HAP-1 (cell line): ENCODE results near the gene HRCT1.

Source experiments
- DNase-seq, 2 experiments: peaks; one replicate each; pipeline ENCODE4 v3.0.0-alpha.2; 2016 to 2020; ENCODE audit warnings: low spot score in 2 of 2
- H3K27me3 ChIP-seq: fragments of 250-450 bp; sonication (Bioruptor Pico); 2 replicates; pipeline ENCODE4 v1.5.1; 2020; ENCODE audit warnings: low read depth, mild to moderate bottlenecking, moderate library complexity
- H3K36me3 ChIP-seq: fragments of 250-450 bp; sonication (Bioruptor Pico); replicated peaks from 2 replicates; pipeline ENCODE4 v1.5.1; 2020; ENCODE audit warnings: mild to moderate bottlenecking
- H3K4me1 ChIP-seq: fragments of 250-450 bp; sonication (Bioruptor Pico); 2 replicates; pipeline ENCODE4 v1.5.1; 2020; ENCODE audit warnings: mild to moderate bottlenecking
- H3K4me3 ChIP-seq: fragments of 250-450 bp; sonication (Bioruptor Pico); 2 replicates; pipeline ENCODE4 v1.5.1; 2020; ENCODE audit warnings: mild to moderate bottlenecking, moderate library complexity
- H3K9me3 ChIP-seq: fragments of 250-450 bp; sonication (Bioruptor Pico); 2 replicates; pipeline ENCODE4 v1.5.1; 2020; ENCODE audit warnings: mild to moderate bottlenecking, moderate library complexity
- in situ Hi-C: fragments of 300-500 bp; cut with MboI; formaldehyde crosslinking; loops from 3 replicates; pipeline ENCODE4 v1.14.3; 2020; ENCODE audit warnings: low sequenced_read_pairs, inconsistent platforms, mixed read lengths

Gene HRCT1

DNA sequence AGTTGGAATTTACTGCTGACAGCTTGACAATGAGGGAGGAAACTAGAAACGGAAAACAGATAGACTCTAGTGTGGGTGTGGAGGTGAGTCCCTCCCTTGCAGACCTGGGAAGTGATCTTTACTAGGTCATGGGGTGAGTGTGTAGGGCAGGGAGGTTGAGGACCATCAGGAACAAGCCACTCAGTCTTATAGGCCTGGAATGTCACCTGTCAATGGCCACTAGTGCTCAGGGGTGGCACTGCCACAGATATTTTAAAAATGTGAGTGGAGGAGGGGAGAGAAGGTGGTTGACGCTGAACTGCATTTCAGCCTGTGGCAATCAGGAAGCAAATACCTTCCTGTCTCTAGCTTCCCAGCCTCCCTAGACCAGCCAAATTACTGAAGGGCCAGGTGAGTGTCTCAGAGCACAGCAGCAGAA is 42.9 kb downstream of the HRCT1 start:
- no peak for DNase-seq
- H3K36me3 ChIP-seq, result no peaks in the 10 kb centered on the region
- no peak overlapping the region for H3K4me3 ChIP-seq
- peaks cover 2% of the 10 kb centered on the region; the same call in 1 of the 2 replicates for H3K4me1 ChIP-seq
- peaks cover 22% of the 10 kb centered on the region for H3K27me3 ChIP-seq
- H3K9me3 ChIP-seq, result no peaks in the 10 kb centered on the region
- in situ Hi-C loops, result loop anchor here (5.0 kb wide), 1 partner anchor 42 kb away; the partner anchor contains the start of genes HRCT1 and SPAAR

DNA sequence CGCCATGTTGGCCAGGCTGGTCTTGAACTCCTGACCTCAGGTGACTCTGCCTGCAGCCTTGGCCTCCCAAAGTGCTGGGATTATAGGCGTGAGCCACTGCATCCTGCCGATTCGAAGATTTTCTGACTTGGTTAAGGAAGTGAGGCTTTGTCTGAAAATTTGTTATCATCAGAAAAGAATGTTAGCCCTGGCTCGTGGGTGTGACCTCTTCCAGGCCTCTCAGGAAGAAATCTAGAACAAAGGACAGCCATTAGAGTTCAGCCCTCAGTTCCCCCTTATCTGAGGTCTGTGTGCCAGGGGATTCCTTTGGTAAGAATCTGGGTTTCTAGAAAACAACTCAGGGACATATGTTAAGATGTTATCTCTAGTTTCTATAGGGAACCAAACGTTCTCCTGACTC is 45.7 kb downstream of the HRCT1 start:
- in situ Hi-C loops, result no loop called here
- Histone ChIP-seq H3K27me3 (peaks cover 27% of the 10 kb centered on the region), H3K36me3 (no peaks in the 10 kb centered on the region), H3K9me3 (no peaks in the 10 kb centered on the region), H3K4me1 (peaks cover 11% of the 10 kb centered on the region), H3K4me3 (no peak overlapping the region)
- DNase-seq, result no peak

DNA sequence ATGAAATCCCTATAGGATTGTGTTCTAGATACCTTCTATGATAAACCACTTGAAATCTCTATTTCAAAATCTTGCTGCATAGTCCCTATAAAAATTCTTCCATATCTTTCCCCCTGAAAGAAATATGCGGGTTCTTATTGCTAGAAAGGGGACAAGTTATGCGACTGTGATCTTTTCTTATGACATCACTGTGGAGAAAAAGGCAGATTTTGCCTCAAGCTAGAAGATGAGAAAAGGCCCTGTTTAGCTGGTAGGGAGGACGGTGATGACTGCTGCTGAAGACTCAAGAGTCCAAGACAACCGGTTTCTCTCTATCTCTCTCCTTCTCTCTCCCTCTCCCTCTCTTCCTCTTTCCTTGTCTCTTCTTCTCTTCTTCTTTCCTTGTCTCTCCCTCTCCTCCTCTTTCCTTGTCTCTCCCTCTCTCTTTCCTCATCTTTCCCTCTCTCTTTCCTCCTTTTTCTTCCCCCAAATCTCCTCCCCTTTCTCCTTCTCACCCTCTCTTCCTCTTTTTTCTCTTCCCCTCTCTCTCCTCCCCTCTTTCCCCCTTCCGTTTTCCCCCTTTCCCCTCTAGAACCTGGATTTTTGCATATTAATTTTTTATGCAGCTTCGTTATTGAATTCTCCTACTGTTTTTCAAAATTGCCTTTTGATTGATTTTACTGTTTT is 46.7 kb downstream of the HRCT1 start:
- Histone ChIP-seq H3K36me3 (no peaks in the 10 kb centered on the region), H3K4me1 (peaks cover 11% of the 10 kb centered on the region), H3K27me3 (peaks cover 29% of the 10 kb centered on the region), H3K4me3 (no peak overlapping the region), H3K9me3 (no peaks in the 10 kb centered on the region)
- DNase-seq, result no peak
- in situ Hi-C loops, result no loop called here

DNA sequence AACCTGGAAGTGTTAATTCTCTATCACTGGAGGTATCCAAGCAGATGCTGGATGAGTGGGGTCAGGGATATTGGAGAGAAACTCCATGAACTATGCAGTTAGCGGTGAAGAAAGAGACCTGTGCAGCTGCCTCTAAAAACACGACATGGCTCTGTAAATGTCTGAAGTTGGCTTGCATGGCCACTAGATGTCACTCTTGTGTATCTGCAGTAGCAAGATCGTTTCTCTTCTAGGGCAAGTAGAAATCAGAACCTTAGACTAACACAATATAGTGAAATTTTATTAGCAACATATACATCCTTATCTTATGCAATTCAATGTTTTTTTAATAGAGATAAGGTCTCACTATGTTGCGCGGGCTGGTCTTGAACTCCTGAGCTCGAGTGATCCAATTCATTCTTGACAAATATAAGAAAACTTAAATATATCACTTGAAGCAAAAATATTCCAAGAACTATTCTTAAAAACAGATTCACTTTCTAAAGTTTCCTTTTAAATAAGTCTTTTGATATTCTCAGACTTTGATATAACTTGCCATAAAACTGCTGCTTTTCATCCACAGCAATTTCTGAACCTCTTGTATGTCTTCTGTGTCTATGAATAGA is 49.0 kb downstream of the HRCT1 start:
- H3K27me3 ChIP-seq, result peaks cover 38% of the 10 kb centered on the region
- DNase-seq, result peak; percentile 67 to 88
- H3K9me3 ChIP-seq, result no peaks in the 10 kb centered on the region
- in situ Hi-C loops, result loop anchor here (5.0 kb wide), 1 partner anchor 62 kb away; no protein-coding TSS in a partner anchor
- H3K36me3 ChIP-seq, result no peaks in the 10 kb centered on the region
- peaks cover 11% of the 10 kb centered on the region for H3K4me1 ChIP-seq
- H3K4me3 ChIP-seq, result no peak overlapping the region

DNA sequence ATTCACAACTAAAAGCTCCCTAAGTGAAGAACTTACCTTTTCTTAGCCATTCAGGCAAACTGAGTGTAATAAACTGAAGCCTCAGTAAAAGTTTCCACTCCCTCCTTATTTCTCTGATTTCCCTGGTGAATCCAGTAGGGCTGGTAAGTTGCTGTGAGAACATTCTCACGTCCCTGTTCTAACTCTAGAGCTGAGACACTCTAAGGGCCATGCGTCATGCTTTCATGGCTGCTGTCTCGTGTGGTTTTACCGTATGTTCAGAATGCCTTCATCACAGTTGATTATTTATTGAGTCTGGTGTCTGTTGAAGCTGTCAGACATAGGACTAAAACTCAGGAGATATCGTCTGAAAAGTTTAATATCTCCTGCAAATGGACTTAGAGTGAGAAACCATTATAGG is 50.6 kb downstream of the HRCT1 start:
- Histone ChIP-seq H3K27me3 (peaks cover 36% of the 10 kb centered on the region), H3K36me3 (no peaks in the 10 kb centered on the region), H3K4me1 (peaks cover 11% of the 10 kb centered on the region), H3K4me3 (no peak overlapping the region), H3K9me3 (no peaks in the 10 kb centered on the region)
- no peak for DNase-seq
- in situ Hi-C loops, result loop anchor here (5.0 kb wide), 1 partner anchor 61 kb away; no protein-coding TSS in a partner anchor
